K562 (cell line): ENCODE data around the gene CCL24. TPM values are rescaled to one million over a fixed set of nuclear protein-coding genes. Genes with fewer than 3 reads are reported as not detected.

ENCODE experiments used
- ATAC-seq: fragments of 200-7000 bp; cut with Tn5 transposase; 3 replicates; pipeline ENCODE4 v1.9.1; 2020; ENCODE audit warnings: moderate library complexity
- BruUV-seq: library from RNA; stranded (reverse); fragments of 400-500 nt; replicated peaks from 2 replicates; lab custom pipeline; 2021; lab: Mats Ljungman, UMichigan
- CTCF ChIA-PET: fragments of 300-600 bp; formaldehyde crosslinking; extraction: SDS; loops from one replicate; lab custom pipeline; 2021; ENCODE audit warnings: low intra/inter-chr PET ratio; lab: Yijun Ruan, JAX
- POLR2A ChIA-PET: fragments of 300-600, 350-650 bp; sonication (Branson Sonifier 250); formaldehyde crosslinking; extraction: SDS; loops from one replicate; lab custom pipeline; 2021; ENCODE audit warnings: antibody characterized with exemption, inconsistent platforms; lab: Yijun Ruan, JAX
- DNase-seq, 4 experiments: peaks; one replicate each; pipeline versions ENCODE4 v3.0.0 to v3.0.0-alpha.2; 2011 to 2018; ENCODE audit warnings: low spot score in 3 of 4, mixed read lengths in 3 of 4; ENCODE audit errors: extremely low read depth in 1 of 4
- FAIRE-seq: peaks from 2 replicates; lab custom pipeline; 2011; peaks lifted over from hg19 to GRCh38; lab: Jason Lieb, UNC
- H2AFZ ChIP-seq: 2 replicates; pipeline ENCODE4 v1.6.0; 2011; ENCODE audit warnings: low read depth, low read length, control low read depth, inconsistent platforms
- H3K27ac ChIP-seq: fragments of 200-600 bp; 3 replicates; pipeline ENCODE4 v1.8.0; 2011; ENCODE audit warnings: low read depth, mild to moderate bottlenecking, control low read depth, inconsistent platforms, low read length, moderate library complexity, mixed read lengths; ENCODE audit errors: extremely low read depth
- H3K27me3 ChIP-seq, 2 experiments: fragments of 300-600 bp in 1 of 2; 2 replicates in 1 of 2; 3 replicates in 1 of 2; pipeline versions ENCODE4 v1.6.0 to v1.8.0; 2011; ENCODE audit warnings: inconsistent platforms in 2 of 2, low read length in 2 of 2, mild to moderate bottlenecking in 1 of 2, mixed read lengths in 1 of 2, moderate library complexity in 1 of 2; ENCODE audit not compliant: control insufficient read depth in 2 of 2, insufficient read depth in 2 of 2
- H3K36me3 ChIP-seq: fragments of 300-600 bp; 3 replicates; pipeline ENCODE4 v1.8.0; 2011; ENCODE audit warnings: mild to moderate bottlenecking, low read length, inconsistent platforms; ENCODE audit not compliant: control insufficient read depth, insufficient read depth
- H3K4me1 ChIP-seq, 2 experiments: fragments of 200-600 bp in 1 of 2; replicated peaks in 1 of 2; 2 replicates in 1 of 2; 3 replicates in 1 of 2; pipeline versions ENCODE4 v1.5.1 to v1.8.0; 2011; ENCODE audit warnings: inconsistent platforms in 2 of 2, low read length in 2 of 2, mild to moderate bottlenecking in 1 of 2, mixed read lengths in 1 of 2, moderate library complexity in 1 of 2; ENCODE audit not compliant: control insufficient read depth in 2 of 2, insufficient read depth in 2 of 2
- H3K4me2 ChIP-seq: 2 replicates; pipeline ENCODE4 v1.6.1; 2011; ENCODE audit warnings: low read length, control low read depth, inconsistent platforms, mixed read lengths; ENCODE audit not compliant: insufficient read depth
- H3K4me3 ChIP-seq: fragments of 200-600 bp; sonication (generic), shearing (Covaris generic); 2 replicates; pipeline ENCODE4 v1.5.1; 2016; ENCODE audit warnings: control low read depth, inconsistent platforms
- H3K79me2 ChIP-seq: fragments of 200-600 bp; 3 replicates; pipeline ENCODE4 v1.8.0; 2011; ENCODE audit warnings: low read length, inconsistent platforms; ENCODE audit not compliant: control insufficient read depth, insufficient read depth
- H3K9ac ChIP-seq, 2 experiments: 2 replicates each; pipeline versions ENCODE4 v1.6.0 to v1.6.1; 2011; ENCODE audit warnings: low read depth in 2 of 2, low read length in 2 of 2, control low read depth in 1 of 2, inconsistent platforms in 1 of 2, mild to moderate bottlenecking in 1 of 2, mixed read lengths in 1 of 2; ENCODE audit not compliant: insufficient read depth in 1 of 2
- H3K9me1 ChIP-seq: one replicate; pipeline ENCODE4 v1.6.0; 2011; ENCODE audit warnings: inconsistent platforms, mild to moderate bottlenecking, low read length, moderate library complexity; ENCODE audit not compliant: control insufficient read depth, insufficient read depth
- H3K9me3 ChIP-seq: replicated peaks from 2 replicates; pipeline ENCODE4 v1.5.1; 2011; ENCODE audit warnings: low read depth, low read length, inconsistent platforms; ENCODE audit not compliant: control insufficient read depth, insufficient read depth
- H4K20me1 ChIP-seq: replicated peaks from 2 replicates; pipeline ENCODE4 v1.6.1; 2011; ENCODE audit warnings: low read length, inconsistent platforms, mixed read lengths; ENCODE audit not compliant: control insufficient read depth, insufficient read depth
- ESRRB ChIP-seq: fragments of 250-450 bp; sonication (Bioruptor Pico); IDR thresholded peaks from 2 replicates; pipeline ENCODE4 v1.5.0; 2020; ENCODE audit warnings: mild to moderate bottlenecking, moderate library complexity, borderline replicate concordance
- ETS2 ChIP-seq: IDR thresholded peaks from 2 replicates; pipeline ENCODE4 v1.6.1; 2016; ENCODE audit warnings: borderline replicate concordance, missing genetic modification characterization, mild to moderate bottlenecking, moderate library complexity, missing compliant biosample characterization; ENCODE audit not compliant: poor library complexity, severe bottlenecking
- HMG20A ChIP-seq: fragments of 450-650 bp; formaldehyde crosslinking; conservative IDR thresholded peaks from 2 replicates; pipeline ENCODE4 v1.4.0; 2020; ENCODE audit warnings: mild to moderate bottlenecking, mixed read lengths
- HMG20B ChIP-seq: fragments of 250-450 bp; sonication (Bioruptor Pico); IDR thresholded peaks from 2 replicates; pipeline ENCODE4 v1.5.0; 2021; ENCODE audit warnings: mild to moderate bottlenecking
- MAFK ChIP-seq: IDR thresholded peaks from 2 replicates; pipeline ENCODE4 v1.6.1; 2011; ENCODE audit warnings: low read length, improper control_type of control experiment
- MYBL2 ChIP-seq, 2 experiments: fragments of 450-650 bp in 1 of 2; sonication (generic) in 1 of 2; formaldehyde crosslinking in 1 of 2; IDR thresholded peaks; 2 replicates each; pipeline versions ENCODE4 v1.6.1 to v1.8.1; 2017 to 2022; ENCODE audit warnings: borderline replicate concordance in 1 of 2, inconsistent platforms in 1 of 2, low read depth in 1 of 2, mild to moderate bottlenecking in 1 of 2, missing genetic modification reagents in 1 of 2, moderate library complexity in 1 of 2
- PPARD ChIP-seq: fragments of 250-450 bp; sonication (Bioruptor Pico); IDR thresholded peaks from 2 replicates; pipeline ENCODE4 v1.8.0; 2022; ENCODE audit warnings: inconsistent platforms, mild to moderate bottlenecking, moderate library complexity
- SPI1 ChIP-seq: IDR thresholded peaks from 2 replicates; pipeline ENCODE4 v1.6.1; 2011; ENCODE audit warnings: low read depth, low read length, control low read depth, borderline replicate concordance
- ZKSCAN1 ChIP-seq: fragments of 150-350 bp; IDR thresholded peaks from 2 replicates; pipeline ENCODE4 v1.6.1; 2016; ENCODE audit warnings: low read depth, low read length
- ZKSCAN8 ChIP-seq: fragments of 200-800 bp; sonication (Bioruptor generic); IDR thresholded peaks from 2 replicates; pipeline ENCODE4 v1.6.1; 2016; ENCODE audit warnings: missing genetic modification characterization, missing compliant biosample characterization
- ZNF408 ChIP-seq: fragments of 250-450 bp; sonication (Bioruptor Pico); IDR thresholded peaks from 2 replicates; pipeline ENCODE4 v1.4.0; 2020; ENCODE audit warnings: low read depth, mild to moderate bottlenecking, moderate library complexity
- WGBS: fragments of 100-300 bp; shearing (Covaris generic); methylation state at CpG from one replicate; pipeline ENCODE4 v1.1.6; 2016; ENCODE audit warnings: low coverage, mixed read lengths; ENCODE audit not compliant: insufficient coverage; ENCODE audit errors: missing lambda C conversion rate; 5-methylcytosine and 5-hydroxymethylcytosine counted together
- in situ Hi-C: fragments of 300-500 bp; cut with MboI; formaldehyde crosslinking; loops from 4 replicates; pipeline ENCODE4 v1.15.0; 2018; ENCODE audit warnings: inconsistent platforms, mixed read lengths
- intact Hi-C: fragments of 100-400 bp; cut with micrococcal nuclease; formaldehyde crosslinking; loops from 2 replicates; pipeline ENCODE4 v1.14.2; 2022
- polyA plus RNA-seq, 8 experiments: library from polyadenylated mRNA; depleted of rRNA in 4 of 8; stranded (reverse) in 5 of 8; unstranded in 3 of 8; fragments of >200 nt; fragmentation: Nextera tagmentation in 2 of 8; fragmentation: Illumina TruSeq in 1 of 8; extraction: Ambion mirVana in 2 of 8; extraction: Trizol in 1 of 8; gene quantifications; 2 replicates each; pipeline versions ENCODE4 v1.2.1 to v1.2.3, GENCODE V29; 2011 to 2014; ENCODE audit warnings: inconsistent platforms in 1 of 8, missing spikeins in 1 of 8
- total RNA-seq, 7 experiments: library from RNA; depleted of rRNA in 6 of 7; stranded (reverse); fragments of >200 nt in 6 of 7; fragmentation: Illumina TruSeq in 2 of 7; extraction: Trizol in 2 of 7; gene quantifications; 2 replicates each; pipeline versions ENCODE4 v1.2.1 to v1.2.3, GENCODE V29; 2011 to 2021; ENCODE audit warnings: low replicate concordance in 1 of 7
- TF ChIP-seq, protein P1 (sequence below), 2 experiments: fragments of 150-350 bp in 1 of 2; IDR thresholded peaks; 2 replicates each; pipeline ENCODE4 v1.6.1; 2012 to 2016; ENCODE audit warnings: low read depth in 2 of 2, low read length in 2 of 2, mild to moderate bottlenecking in 1 of 2, moderate library complexity in 1 of 2
- TF ChIP-seq, protein P2 (sequence below), 2 experiments: fragments of 450-650 bp in 1 of 2; sonication (generic) in 1 of 2; formaldehyde crosslinking in 1 of 2; IDR thresholded peaks in 1 of 2; conservative IDR thresholded peaks in 1 of 2; 2 replicates each; pipeline versions ENCODE4 v1.6.1 to v1.8.1; 2016 to 2023; ENCODE audit warnings: mild to moderate bottlenecking in 2 of 2, moderate library complexity in 2 of 2, inconsistent platforms in 1 of 2, missing genetic modification reagents in 1 of 2
- TF ChIP-seq, protein P3 (sequence below), 2 experiments: IDR thresholded peaks; 2 replicates each; pipeline ENCODE4 v1.6.1; 2011; ENCODE audit warnings: borderline replicate concordance in 1 of 2, control low read depth in 1 of 2, low read depth in 1 of 2, low read length in 1 of 2, mild to moderate bottlenecking in 1 of 2, mixed read lengths in 1 of 2, moderate library complexity in 1 of 2; ENCODE audit not compliant: insufficient read depth in 1 of 2, insufficient read length in 1 of 2, poor library complexity in 1 of 2, severe bottlenecking in 1 of 2; ENCODE audit errors: extremely low read depth in 1 of 2

CCL24 gene
- total and polyA plus RNA-seq, 9 of the 15 experiments (the other 6 are each of a cell fraction or from before 2014, with no cell fraction given): 0.45 to 3.6 (median 0.95) TPM; not detected in 1

DNA sequence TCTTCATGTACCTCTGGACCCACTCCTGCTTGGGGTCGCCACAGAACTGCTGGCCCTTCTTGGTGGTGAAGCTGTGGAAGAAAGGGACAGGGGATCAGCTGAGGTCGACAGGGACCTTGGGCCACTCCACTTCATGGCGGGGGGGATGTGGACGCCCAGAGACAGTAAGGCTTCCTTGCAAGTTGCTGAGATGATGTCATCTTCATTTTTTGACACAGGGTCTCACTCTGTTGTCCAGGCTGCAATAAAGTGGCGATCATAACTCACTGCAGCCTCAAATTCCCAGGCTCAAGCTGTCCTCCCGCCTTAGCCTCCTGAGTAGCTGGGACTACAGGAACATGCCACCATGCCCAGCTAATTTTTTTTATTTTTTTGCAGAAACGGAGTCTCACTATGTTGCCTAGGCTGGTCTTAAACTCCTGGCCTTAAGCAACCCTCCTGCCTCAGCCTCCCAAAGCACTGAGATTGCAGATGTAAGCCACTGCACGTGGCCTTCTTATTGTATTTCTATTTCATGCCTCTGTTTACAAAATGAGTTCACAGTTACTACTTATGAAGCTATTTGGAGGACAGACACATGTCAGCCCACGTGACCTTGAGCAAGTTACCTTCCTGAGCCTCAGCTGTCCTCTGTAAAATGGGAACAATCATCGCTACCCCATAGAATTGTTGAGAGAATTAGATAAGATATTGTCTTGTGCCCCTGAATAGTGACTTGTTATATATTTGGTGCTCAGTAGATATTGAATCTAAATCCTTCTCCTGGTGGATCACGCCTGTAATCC lies 1.5 kb downstream of the CCL24 start:
- no peak overlapping the region for H3K4me2 ChIP-seq
- DNase-seq (no peak), FAIRE-seq (no peak), ATAC-seq (no peak)
- intact Hi-C loops (loop anchor here (1.0 kb wide), 1 partner anchor 9 kb away; no protein-coding TSS in a partner anchor), in situ Hi-C loops (no loop called here)
- 42% methylated on average over 11 of the region's 11 CpGs for WGBS
- H3K4me3 ChIP-seq: no peak overlapping the region
- 0 out of 2 replicates have a peak, but pooled peaks cover 2% of the 10 kb centered on the region for H3K9me3 ChIP-seq
- POLR2A ChIA-PET: interaction anchor here (0.7 kb wide), 1 partner anchor 31 kb away, joined by 3 read pairs; no protein-coding TSS in a partner anchor
- H3K27me3 ChIP-seq: no peaks in the 10 kb centered on the region; a peak in 2 of 5 replicates
- CTCF ChIA-PET: no interaction called here
- no peak overlapping the region for H3K27ac ChIP-seq
- peaks cover 11 to 16% of the 10 kb centered on the region in 2 experiments for H3K4me1 ChIP-seq
- no peak overlapping the region for H2AFZ ChIP-seq
- no peaks in the 10 kb centered on the region for H3K36me3 ChIP-seq
- H3K9me1 ChIP-seq: peaks cover 4% of the 10 kb centered on the region
- H3K9ac ChIP-seq: peak overlapping the region in 1 of 2 experiments; percentile 59; a peak in 1 of 4 replicates
- BruUV-seq: no TSS peak
- no peaks in the 10 kb centered on the region for H4K20me1 ChIP-seq
- no peaks in the 10 kb centered on the region for H3K79me2 ChIP-seq
- TF ChIP-seq ESRRB (no peak), MYBL2 (IDR thresholded peaks at IDR 0.05; ENCODE audit: low read depth) (no peak), MYBL2 (CRISPR knock-in tag; IDR thresholded peaks at IDR 0.05; ENCODE audit: borderline replicate concordance) (no peak), SPI1 (no peak), ZNF408 (CRISPR knock-in tag) (no peak), PPARD (CRISPR knock-in tag) (no peak), HMG20A (no peak), ZKSCAN8 (CRISPR knock-in tag) (no peak), MAFK (no peak), ZKSCAN1 (no peak), ETS2 (tag) (no peak), HMG20B (CRISPR knock-in tag) (no peak)
- TF ChIP-seq, protein P1, sequence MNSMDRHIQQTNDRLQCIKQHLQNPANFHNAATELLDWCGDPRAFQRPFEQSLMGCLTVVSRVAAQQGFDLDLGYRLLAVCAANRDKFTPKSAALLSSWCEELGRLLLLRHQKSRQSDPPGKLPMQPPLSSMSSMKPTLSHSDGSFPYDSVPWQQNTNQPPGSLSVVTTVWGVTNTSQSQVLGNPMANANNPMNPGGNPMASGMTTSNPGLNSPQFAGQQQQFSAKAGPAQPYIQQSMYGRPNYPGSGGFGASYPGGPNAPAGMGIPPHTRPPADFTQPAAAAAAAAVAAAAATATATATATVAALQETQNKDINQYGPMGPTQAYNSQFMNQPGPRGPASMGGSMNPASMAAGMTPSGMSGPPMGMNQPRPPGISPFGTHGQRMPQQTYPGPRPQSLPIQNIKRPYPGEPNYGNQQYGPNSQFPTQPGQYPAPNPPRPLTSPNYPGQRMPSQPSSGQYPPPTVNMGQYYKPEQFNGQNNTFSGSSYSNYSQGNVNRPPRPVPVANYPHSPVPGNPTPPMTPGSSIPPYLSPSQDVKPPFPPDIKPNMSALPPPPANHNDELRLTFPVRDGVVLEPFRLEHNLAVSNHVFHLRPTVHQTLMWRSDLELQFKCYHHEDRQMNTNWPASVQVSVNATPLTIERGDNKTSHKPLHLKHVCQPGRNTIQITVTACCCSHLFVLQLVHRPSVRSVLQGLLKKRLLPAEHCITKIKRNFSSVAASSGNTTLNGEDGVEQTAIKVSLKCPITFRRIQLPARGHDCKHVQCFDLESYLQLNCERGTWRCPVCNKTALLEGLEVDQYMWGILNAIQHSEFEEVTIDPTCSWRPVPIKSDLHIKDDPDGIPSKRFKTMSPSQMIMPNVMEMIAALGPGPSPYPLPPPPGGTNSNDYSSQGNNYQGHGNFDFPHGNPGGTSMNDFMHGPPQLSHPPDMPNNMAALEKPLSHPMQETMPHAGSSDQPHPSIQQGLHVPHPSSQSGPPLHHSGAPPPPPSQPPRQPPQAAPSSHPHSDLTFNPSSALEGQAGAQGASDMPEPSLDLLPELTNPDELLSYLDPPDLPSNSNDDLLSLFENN (IDR thresholded peaks at IDR 0.05; ENCODE audit: low read depth in 2 of 2, low read length in 2 of 2): no peak
- TF ChIP-seq, protein P2, sequence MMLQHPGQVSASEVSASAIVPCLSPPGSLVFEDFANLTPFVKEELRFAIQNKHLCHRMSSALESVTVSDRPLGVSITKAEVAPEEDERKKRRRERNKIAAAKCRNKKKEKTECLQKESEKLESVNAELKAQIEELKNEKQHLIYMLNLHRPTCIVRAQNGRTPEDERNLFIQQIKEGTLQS (IDR thresholded peaks at IDR 0.05): peak; percentile 70
- TF ChIP-seq, protein P2 (CRISPR knock-in tag; conservative IDR thresholded peaks at IDR 0.05): no peak
- TF ChIP-seq, protein P3, sequence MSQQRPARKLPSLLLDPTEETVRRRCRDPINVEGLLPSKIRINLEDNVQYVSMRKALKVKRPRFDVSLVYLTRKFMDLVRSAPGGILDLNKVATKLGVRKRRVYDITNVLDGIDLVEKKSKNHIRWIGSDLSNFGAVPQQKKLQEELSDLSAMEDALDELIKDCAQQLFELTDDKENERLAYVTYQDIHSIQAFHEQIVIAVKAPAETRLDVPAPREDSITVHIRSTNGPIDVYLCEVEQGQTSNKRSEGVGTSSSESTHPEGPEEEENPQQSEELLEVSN (IDR thresholded peaks at IDR 0.05; ENCODE audit: borderline replicate concordance in 1 of 2, extremely low read depth in 1 of 2, insufficient read depth in 1 of 2, insufficient read length in 1 of 2, low read depth in 1 of 2, low read length in 1 of 2, poor library complexity in 1 of 2, severe bottlenecking in 1 of 2): no peak
